NOMO-1 treated with dmso at 0.1 percent for 144 hours (cell line): Measurements from ENCODE around the gene TMEM164.
"Not testable (repeated sequence)": the region's sequence is repeated elsewhere in the genome, so short reads cannot be mapped to it uniquely, and the experiment has no call there.

Experiments
- DNase-seq: peaks from one replicate; lab custom pipeline; 2025; ENCODE audit not compliant: unreplicated experiment; lab: John Stamatoyannopoulos, UW

The TMEM164 gene

DNA sequence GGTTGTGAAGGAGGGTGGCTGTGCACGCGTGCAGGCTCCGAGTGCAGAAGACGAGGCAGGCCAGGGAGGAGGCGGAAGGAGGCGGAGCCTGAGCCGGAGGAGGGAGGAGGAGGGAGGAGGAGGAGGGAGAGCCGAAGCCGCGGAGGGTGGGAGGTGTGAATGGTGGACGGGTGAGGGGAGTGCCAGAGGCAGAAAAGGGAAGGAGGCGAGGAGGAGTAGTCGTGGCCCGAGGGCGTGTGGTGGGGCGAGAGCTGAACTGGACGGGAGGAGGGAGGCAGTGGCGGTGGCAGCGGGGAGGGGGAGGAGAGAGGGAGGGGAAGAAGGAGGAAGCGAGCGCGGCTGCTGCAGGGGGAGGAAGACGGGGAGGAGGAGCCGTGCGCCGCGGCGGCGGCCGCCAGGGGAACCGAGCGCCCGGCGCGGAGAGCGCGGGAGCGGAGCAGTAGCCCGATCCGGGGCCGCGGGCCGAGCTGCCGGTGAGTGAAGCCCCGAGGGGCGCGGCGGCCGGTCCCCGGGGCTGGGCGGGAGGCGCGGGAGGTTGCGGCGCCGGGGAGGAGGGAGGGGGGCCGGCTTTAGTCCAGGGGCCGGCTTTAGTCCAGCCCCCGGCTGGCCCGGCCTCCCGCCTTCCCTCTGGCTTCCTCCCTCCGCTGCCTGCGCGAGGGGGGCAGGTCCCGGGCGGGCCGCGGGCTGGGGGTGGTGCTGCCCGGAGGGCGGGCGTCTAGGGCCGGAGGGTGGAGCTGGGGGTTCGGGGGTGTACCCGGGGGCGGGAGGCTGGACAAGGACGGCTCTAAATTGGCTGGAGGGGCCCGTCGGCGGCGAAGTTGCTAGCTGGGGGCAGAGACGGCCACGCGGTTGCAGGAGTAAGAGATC lies at the start of gene TMEM164:
TSS of gene TMEM164 (plus strand) at position 815 of the 867 bp plus-strand sequence. CDS start 661 bp downstream, outside the sequence.
- DNase-seq = peak; percentile 95

- no peak for DNase-seq
These were observed 48.6 kb upstream of the TMEM164 start for GRCh38 chrX:109954333-109954732.

- no peak for DNase-seq
These were observed 48.0 kb upstream of the TMEM164 start for GRCh38 chrX:109954955-109955354.

- DNase-seq = no peak
These were observed 44.6 kb upstream of the TMEM164 start for GRCh38 chrX:109958266-109958665.

- DNase-seq = no peak
These were observed 43.5 kb upstream of the TMEM164 start for GRCh38 chrX:109959356-109959871.

GRCh38 chrX:109964390-109964789 lies 38.5 kb upstream of the TMEM164 start:
- no peak for DNase-seq

DNA sequence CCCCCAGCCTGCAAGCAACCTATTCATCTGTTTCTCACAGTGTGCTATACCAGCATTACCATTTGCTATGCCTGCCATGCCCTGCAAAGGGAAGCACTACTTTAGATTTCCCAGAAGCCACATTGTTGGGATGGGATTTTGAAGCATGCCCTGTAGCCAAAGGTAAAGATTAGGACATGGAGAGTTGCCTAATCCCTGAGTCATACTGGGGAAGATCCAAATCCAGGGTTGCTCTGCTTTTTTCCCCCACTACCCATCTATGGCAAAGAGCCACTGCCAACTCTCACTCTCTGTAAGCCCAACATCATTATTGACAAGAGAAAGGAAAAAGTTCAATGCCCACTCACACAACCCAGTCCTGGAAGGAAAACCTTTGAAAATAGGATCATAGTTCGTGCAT lies 36.7 kb upstream of the TMEM164 start:
- no peak for DNase-seq

- DNase-seq = no peak
These were observed 35.8 kb upstream of the TMEM164 start for GRCh38 chrX:109967156-109967555.

DNA sequence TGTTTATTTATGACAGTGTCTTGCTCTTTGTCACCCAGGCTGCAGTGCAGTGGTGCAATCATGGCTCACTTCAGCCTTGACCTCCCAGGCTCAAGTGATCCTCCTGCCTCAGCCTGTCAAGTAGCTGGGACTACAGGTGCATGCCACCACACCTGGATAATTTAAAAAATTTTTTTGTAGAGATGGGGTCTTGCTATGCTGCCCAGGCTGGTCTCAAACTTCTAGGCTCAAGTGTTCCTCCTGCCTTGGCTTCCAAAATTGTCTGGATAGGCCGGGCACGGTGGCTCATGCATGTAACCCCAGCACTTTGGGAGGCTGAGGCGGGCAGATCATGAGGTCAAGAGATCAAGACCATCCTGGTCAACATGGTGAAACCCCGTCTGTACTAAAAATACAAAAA lies 32.1 kb upstream of the TMEM164 start:
- DNase-seq = not testable (repeated sequence)

GRCh38 chrX:109974906-109975655 lies 27.8 kb upstream of the TMEM164 start:
- no peak for DNase-seq

DNA sequence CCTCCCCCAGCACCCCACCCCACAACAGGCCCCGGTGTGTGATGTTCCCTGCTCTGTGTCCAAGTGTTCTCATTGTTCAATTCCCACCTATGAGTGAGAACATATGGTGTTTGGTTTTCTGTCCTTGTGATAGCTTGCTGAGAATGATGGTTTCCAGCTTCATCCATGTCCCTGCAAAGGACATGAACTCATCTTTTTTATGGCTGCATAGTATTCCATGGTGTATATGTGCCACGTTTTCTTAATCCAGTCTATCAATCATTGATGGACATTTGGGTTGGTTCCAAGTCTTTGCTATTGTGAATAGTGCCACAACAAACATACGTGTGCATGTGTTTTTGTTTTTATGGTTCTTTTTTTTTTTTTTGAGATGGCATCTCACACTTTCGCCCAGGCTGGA lies 17.7 kb upstream of the TMEM164 start:
- DNase-seq = not testable (repeated sequence)

DNA sequence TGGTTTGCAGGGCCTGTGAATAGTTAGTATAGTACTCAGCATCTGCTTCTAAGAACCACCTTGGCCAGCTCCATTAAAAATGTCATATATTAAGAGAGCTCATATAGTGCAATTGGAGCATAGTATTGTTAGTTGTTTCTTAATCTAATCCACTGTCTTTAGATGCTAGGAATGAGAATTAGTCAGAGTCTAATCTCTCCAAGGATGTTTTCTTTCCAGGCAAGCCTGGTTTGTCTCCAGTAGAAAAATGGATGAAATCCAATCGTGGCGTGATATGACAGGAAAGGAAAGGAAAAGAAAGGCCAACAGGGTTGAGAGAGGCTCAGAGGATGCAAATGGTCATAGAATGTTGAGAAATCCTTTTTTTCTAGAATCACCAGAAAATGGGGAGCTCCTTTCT lies 15.0 kb upstream of the TMEM164 start:
- no peak for DNase-seq

- no peak for DNase-seq
These were observed 12.2 kb upstream of the TMEM164 start for GRCh38 chrX:109990582-109991276.

DNA sequence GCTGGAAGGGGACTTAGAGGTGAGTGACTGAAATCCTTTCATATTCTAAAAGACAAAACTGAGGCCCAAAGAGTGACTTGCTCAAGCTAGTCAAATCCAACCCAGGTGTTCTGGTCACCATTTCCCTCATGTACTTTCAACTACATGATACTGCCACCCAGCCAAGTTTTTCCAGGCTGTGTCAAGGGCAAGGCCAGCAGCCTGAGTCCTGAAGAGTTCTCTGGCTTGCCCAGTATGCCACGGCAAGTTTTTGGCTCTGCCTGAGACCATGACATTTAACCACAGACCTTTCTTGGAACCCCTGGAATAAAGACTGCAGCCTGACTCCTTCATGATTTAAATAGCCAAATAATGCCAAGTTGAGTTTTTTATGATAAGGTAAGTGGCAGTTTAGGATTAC lies 10.7 kb upstream of the TMEM164 start:
- no peak for DNase-seq

DNA sequence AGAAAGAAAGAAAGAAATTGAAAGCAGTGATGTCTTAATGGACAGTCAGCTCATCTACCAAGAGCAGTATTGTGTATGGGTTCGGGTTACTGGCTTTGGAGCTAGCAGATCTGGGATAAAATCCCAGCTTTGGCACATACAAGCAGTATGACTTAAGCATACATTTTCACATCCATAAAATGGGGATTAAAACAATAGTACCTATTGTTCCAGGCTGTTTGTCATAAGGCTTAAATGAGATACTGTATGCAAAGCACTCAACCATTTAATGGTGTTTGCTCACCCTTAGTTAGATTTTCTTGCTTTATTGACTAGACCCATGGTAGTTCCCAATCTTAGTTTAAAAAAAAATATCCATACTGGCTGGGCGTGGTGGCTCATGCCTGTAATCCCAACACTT lies 7.8 kb upstream of the TMEM164 start:
- no peak for DNase-seq

- no peak for DNase-seq
These were observed 5.0 kb upstream of the TMEM164 start for GRCh38 chrX:109997786-109998452.

DNA sequence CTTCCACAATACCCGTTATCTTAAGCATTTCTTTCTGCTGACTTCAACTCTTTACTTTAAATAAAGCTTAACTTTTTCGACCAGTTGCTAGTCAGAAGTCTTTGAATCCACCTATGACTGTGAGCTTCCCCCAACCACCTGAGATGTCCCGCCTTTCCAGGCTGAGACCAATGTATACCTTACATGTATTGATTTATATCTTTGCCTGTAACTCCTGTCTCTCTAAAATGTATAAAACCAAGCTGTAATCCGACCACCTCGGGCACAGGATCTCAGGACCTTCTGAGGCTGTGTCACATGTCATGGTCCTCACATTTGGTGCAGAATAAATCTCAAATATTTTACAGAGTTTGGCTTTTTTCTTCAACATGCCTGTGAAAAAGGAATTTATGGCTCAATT lies 2.9 kb upstream of the TMEM164 start:
- DNase-seq = no peak

DNA sequence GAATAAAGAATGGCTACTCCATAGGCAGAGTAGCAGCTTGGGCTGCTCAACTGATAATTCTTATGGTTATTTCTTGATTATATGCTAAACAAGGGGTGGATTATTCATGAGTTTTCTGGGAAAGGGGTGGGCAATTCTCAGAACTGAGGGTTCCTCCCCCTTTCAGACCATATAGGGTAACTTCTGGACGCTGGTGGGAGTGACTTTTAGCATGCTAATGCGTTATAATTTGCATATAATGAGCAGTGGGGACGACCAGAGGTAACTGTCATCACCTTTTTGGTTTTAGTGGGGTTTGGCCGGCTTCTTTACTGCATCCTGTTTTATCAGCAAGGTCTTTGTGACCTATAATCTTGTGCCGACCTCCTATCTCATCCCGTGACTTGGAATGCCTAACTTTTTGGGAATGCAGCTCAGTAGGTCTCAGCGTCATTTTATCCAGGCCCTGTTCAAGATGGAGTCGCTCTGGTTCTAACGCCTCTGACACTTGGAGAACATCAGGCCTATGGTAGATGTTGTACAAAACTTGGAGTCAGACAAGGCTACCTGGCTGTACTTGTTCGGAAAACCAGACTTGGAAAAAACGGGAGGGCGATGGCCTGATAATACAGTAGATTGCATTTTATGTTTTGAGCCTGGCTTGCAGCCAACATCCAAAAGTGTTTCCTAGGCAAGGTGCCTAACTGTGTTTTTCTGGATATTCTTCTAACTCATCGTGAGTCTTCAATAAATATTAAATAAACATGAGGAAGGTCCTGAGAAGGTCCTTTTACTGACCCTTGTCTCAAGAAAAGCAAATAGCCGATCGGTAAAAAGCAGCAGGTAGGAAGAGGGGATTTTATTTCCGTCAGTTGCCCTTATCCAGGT lies 1.8 kb upstream of the TMEM164 start:
- no peak for DNase-seq

GRCh38 chrX:110001740-110002299 lies 1.1 kb upstream of the TMEM164 start:
- DNase-seq = no peak
